Spleen (tissue), 7 donors: ENCODE measurements around the gene EPHB2.

Source experiments
- CTCF ChIP-seq, 11 experiments: fragments of 200-600 bp in 7 of 11; fragments of 450-650 bp in 4 of 11; sonication (generic) in 4 of 11; IDR thresholded peaks in 8 of 11; conservative IDR thresholded peaks in 3 of 11; 1 replicate in 7 of 11; 2 replicates in 4 of 11; pipeline versions ENCODE4 v1.4.0 to v1.8.0; 2016 to 2021; ENCODE audit warnings: antibody characterized with exemption in 11 of 11, inconsistent platforms in 4 of 11, mild to moderate bottlenecking in 1 of 11
- POLR2AphosphoS5 ChIP-seq, 3 donors: sonication (generic); formaldehyde crosslinking; IDR thresholded peaks; one replicate each; pipeline ENCODE4 v1.5.1; 2017; ENCODE audit warnings: antibody characterized with exemption in 3 of 3
- donor health status: DM: no; HTN: no; CAD: no; lungs with moderate emphysema.
- donor health status: DM: no; HTN: no; CAD: no.
- donor health status: DM: no; HTN: no; CAD: no.

- TF ChIP-seq CTCF (IDR thresholded peaks at IDR 0.05 in 8 of 11, conservative IDR thresholded peaks at IDR 0.05 in 3 of 11) (no peak), POLR2AphosphoS5 (IDR thresholded peaks at IDR 0.05) (no peak)
Observed at GRCh38 chr1:22721122-22721873, 10.7 kb downstream of the EPHB2 start.
